ENCODE measurements around the gene EDEM2.

EDEM2 gene

GRCh38 chr20:35122756-35123405 lies 24.3 kb downstream of the EDEM2 start:
- Histone ChIP-seq H3K4me3 (ENCODE audit: low read length in 2 of 2) (no peak overlapping the region), H3K4ac (ENCODE audit: low read length) (no peak overlapping the region), H2BK12ac (ENCODE audit: low read length) (no peak overlapping the region), H3K27me3 (ENCODE audit: control insufficient read depth in 3 of 3, insufficient read depth in 3 of 3, low read depth in 1 of 3, low read length in 3 of 3) (no peaks in the 10 kb centered on the region), H3K14ac (ENCODE audit: low read length) (no peak overlapping the region), H2BK120ac (ENCODE audit: low read depth, low read length) (no peak overlapping the region), H3K23ac (ENCODE audit: low read depth, low read length, poor library complexity) (no peak overlapping the region), H3K79me1 (ENCODE audit: low read depth, low read length) (no peaks in the 10 kb centered on the region), H2AK5ac (ENCODE audit: low read depth, low read length) (no peak overlapping the region), H3K9ac (ENCODE audit: low read depth, low read length, poor library complexity) (no peak overlapping the region), H3K4me1 (ENCODE audit: control insufficient read depth in 2 of 2, insufficient read depth in 1 of 2, low read depth in 1 of 2, low read length in 2 of 2) (no peaks in the 10 kb centered on the region), H3K27ac (replicated peaks; ENCODE audit: low read length) (no peak overlapping the region), H3K18ac (ENCODE audit: low read length) (no peak overlapping the region), H2AFZ (ENCODE audit: low read length) (no peak overlapping the region), H3K36me3 (replicated peaks in 1 of 2; ENCODE audit: control insufficient read depth in 2 of 2, insufficient read depth in 2 of 2, low read length in 2 of 2) (peaks cover 2 to 39% of the 10 kb centered on the region in 2 donors), H4K8ac (ENCODE audit: low read depth, low read length) (no peak overlapping the region), H3K4me2 (ENCODE audit: insufficient read depth, low read length, poor library complexity, severe bottlenecking) (no peak overlapping the region), H2BK15ac (ENCODE audit: low read length) (no peak overlapping the region), H3K9me3 (replicated peaks in 1 of 2; ENCODE audit: control insufficient read depth in 2 of 2, insufficient read depth in 1 of 2, low read depth in 1 of 2, low read length in 2 of 2) (no peaks in the 10 kb centered on the region), H4K91ac (ENCODE audit: low read depth, low read length, poor library complexity) (no peak overlapping the region), H2BK5ac (ENCODE audit: low read length) (no peak overlapping the region)
- WGBS, 2 donors (ENCODE audit: extremely low coverage in 2 of 2, insufficient read length in 2 of 2, insufficient replicate concordance in 1 of 2) = no CpG with 5 or more reads among the region's 5 CpGs
- no peak for DNase-seq (ENCODE audit: low spot score)

GRCh38 chr20:35121186-35121585 lies 25.9 kb downstream of the EDEM2 start:
- peaks cover 0 to 40% of the 10 kb centered on the region in 2 donors for H3K36me3 ChIP-seq (replicated peaks in 1 of 2; ENCODE audit: control insufficient read depth in 2 of 2, insufficient read depth in 2 of 2, low read length in 2 of 2)

GRCh38 chr20:35120012-35120701 lies 27.0 kb downstream of the EDEM2 start:
- H2BK120ac ChIP-seq (ENCODE audit: low read depth, low read length) = no peak overlapping the region
- no peak overlapping the region for H2AFZ ChIP-seq (ENCODE audit: low read length)
- no peak overlapping the region for H3K4ac ChIP-seq (ENCODE audit: low read length)
- no peak overlapping the region for H3K18ac ChIP-seq (ENCODE audit: low read length)
- no peaks in the 10 kb centered on the region for H3K27me3 ChIP-seq (ENCODE audit: control insufficient read depth in 3 of 3, insufficient read depth in 3 of 3, low read depth in 1 of 3, low read length in 3 of 3)
- DNase-seq (ENCODE audit: low spot score) = no peak
- no peak overlapping the region for H2BK5ac ChIP-seq (ENCODE audit: low read length)
- H3K14ac ChIP-seq (ENCODE audit: low read length) = no peak overlapping the region
- H3K23ac ChIP-seq (ENCODE audit: low read depth, low read length, poor library complexity) = no peak overlapping the region
- no peaks in the 10 kb centered on the region for H3K9me3 ChIP-seq (replicated peaks in 1 of 2; ENCODE audit: control insufficient read depth in 2 of 2, insufficient read depth in 1 of 2, low read depth in 1 of 2, low read length in 2 of 2)
- H4K91ac ChIP-seq (ENCODE audit: low read depth, low read length, poor library complexity) = no peak overlapping the region
- no peak overlapping the region for H2BK12ac ChIP-seq (ENCODE audit: low read length)
- WGBS, 2 donors (ENCODE audit: extremely low coverage in 2 of 2, insufficient read length in 2 of 2, insufficient replicate concordance in 1 of 2) = no CpG with 5 or more reads among the region's 8 CpGs
- H2AK5ac ChIP-seq (ENCODE audit: low read depth, low read length) = no peak overlapping the region
- H4K8ac ChIP-seq (ENCODE audit: low read depth, low read length) = no peak overlapping the region
- no peaks in the 10 kb centered on the region for H3K79me1 ChIP-seq (ENCODE audit: low read depth, low read length)
- no peak overlapping the region for H2BK15ac ChIP-seq (ENCODE audit: low read length)
- no peak overlapping the region for H3K4me3 ChIP-seq (ENCODE audit: low read length in 2 of 2)
- no peaks in the 10 kb centered on the region for H3K4me1 ChIP-seq (ENCODE audit: control insufficient read depth in 2 of 2, insufficient read depth in 1 of 2, low read depth in 1 of 2, low read length in 2 of 2)
- peaks cover 5 to 43% of the 10 kb centered on the region in 2 donors for H3K36me3 ChIP-seq (replicated peaks in 1 of 2; ENCODE audit: control insufficient read depth in 2 of 2, insufficient read depth in 2 of 2, low read length in 2 of 2)
- H3K4me2 ChIP-seq (ENCODE audit: insufficient read depth, low read length, poor library complexity, severe bottlenecking) = no peak overlapping the region
- no peak overlapping the region for H3K9ac ChIP-seq (ENCODE audit: low read depth, low read length, poor library complexity)
- H3K27ac ChIP-seq (replicated peaks; ENCODE audit: low read length) = no peak overlapping the region

More at GRCh38 chr20:35121186-35121585, 25.9 kb downstream of the EDEM2 start:
- H3K9me3 ChIP-seq (replicated peaks in 1 of 2; ENCODE audit: control insufficient read depth in 2 of 2, insufficient read depth in 1 of 2, low read depth in 1 of 2, low read length in 2 of 2) = no peaks in the 10 kb centered on the region
- H3K9ac ChIP-seq (ENCODE audit: low read depth, low read length, poor library complexity) = no peak overlapping the region
- no peak overlapping the region for H2BK5ac ChIP-seq (ENCODE audit: low read length)
- no peak overlapping the region for H2BK15ac ChIP-seq (ENCODE audit: low read length)
- no peak overlapping the region for H2BK12ac ChIP-seq (ENCODE audit: low read length)
- no peak overlapping the region for H2AK5ac ChIP-seq (ENCODE audit: low read depth, low read length)
- H3K27ac ChIP-seq (replicated peaks; ENCODE audit: low read length) = no peak overlapping the region
- no peaks in the 10 kb centered on the region for H3K79me1 ChIP-seq (ENCODE audit: low read depth, low read length)
- no peak overlapping the region for H3K4me3 ChIP-seq (ENCODE audit: low read length in 2 of 2)
- WGBS, 2 donors (ENCODE audit: extremely low coverage in 2 of 2, insufficient read length in 2 of 2, insufficient replicate concordance in 1 of 2) = no CpG with 5 or more reads among the region's 7 CpGs
- H3K4ac ChIP-seq (ENCODE audit: low read length) = no peak overlapping the region
- no peak overlapping the region for H2AFZ ChIP-seq (ENCODE audit: low read length)
- H3K18ac ChIP-seq (ENCODE audit: low read length) = no peak overlapping the region
- H3K14ac ChIP-seq (ENCODE audit: low read length) = no peak overlapping the region
- no peaks in the 10 kb centered on the region for H3K27me3 ChIP-seq (ENCODE audit: control insufficient read depth in 3 of 3, insufficient read depth in 3 of 3, low read depth in 1 of 3, low read length in 3 of 3)
- DNase-seq (ENCODE audit: low spot score) = no peak
- no peak overlapping the region for H4K8ac ChIP-seq (ENCODE audit: low read depth, low read length)
- no peak overlapping the region for H2BK120ac ChIP-seq (ENCODE audit: low read depth, low read length)
- H3K4me1 ChIP-seq (ENCODE audit: control insufficient read depth in 2 of 2, insufficient read depth in 1 of 2, low read depth in 1 of 2, low read length in 2 of 2) = no peaks in the 10 kb centered on the region
- no peak overlapping the region for H4K91ac ChIP-seq (ENCODE audit: low read depth, low read length, poor library complexity)
- no peak overlapping the region for H3K23ac ChIP-seq (ENCODE audit: low read depth, low read length, poor library complexity)
- no peak overlapping the region for H3K4me2 ChIP-seq (ENCODE audit: insufficient read depth, low read length, poor library complexity, severe bottlenecking)

DNA sequence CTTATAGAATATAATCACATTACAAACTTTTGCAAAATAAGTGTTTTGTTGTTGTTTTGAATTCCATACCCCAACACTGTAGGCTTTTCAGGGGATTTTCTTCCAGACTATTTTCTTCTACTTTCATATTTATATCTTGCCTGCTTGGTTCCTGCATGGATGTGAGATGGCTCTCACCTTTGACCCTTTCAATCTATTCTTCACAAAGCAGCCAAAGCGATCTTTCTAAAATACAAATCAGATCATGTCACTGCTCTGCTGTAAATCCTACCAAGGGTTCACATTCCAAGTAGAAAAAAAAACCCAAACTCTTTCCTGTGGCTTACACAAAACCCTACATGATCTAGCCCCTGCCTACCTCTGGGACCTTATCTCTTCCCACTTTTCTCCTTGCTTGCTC lies 29.5 kb downstream of the EDEM2 start:
- Histone ChIP-seq H2AFZ (ENCODE audit: low read length) (no peak overlapping the region), H3K36me3 (replicated peaks in 1 of 2; ENCODE audit: control insufficient read depth in 2 of 2, insufficient read depth in 2 of 2, low read length in 2 of 2) (peaks cover 5 to 34% of the 10 kb centered on the region in 2 donors), H3K4ac (ENCODE audit: low read length) (no peak overlapping the region), H3K23ac (ENCODE audit: low read depth, low read length, poor library complexity) (no peak overlapping the region), H3K4me3 (ENCODE audit: low read length in 2 of 2) (no peak overlapping the region), H4K91ac (ENCODE audit: low read depth, low read length, poor library complexity) (no peak overlapping the region), H2BK15ac (ENCODE audit: low read length) (no peak overlapping the region), H3K9me3 (replicated peaks in 1 of 2; ENCODE audit: control insufficient read depth in 2 of 2, insufficient read depth in 1 of 2, low read depth in 1 of 2, low read length in 2 of 2) (no peaks in the 10 kb centered on the region), H2BK12ac (ENCODE audit: low read length) (no peak overlapping the region), H3K79me1 (ENCODE audit: low read depth, low read length) (no peaks in the 10 kb centered on the region), H2BK120ac (ENCODE audit: low read depth, low read length) (no peak overlapping the region), H3K4me1 (ENCODE audit: control insufficient read depth in 2 of 2, insufficient read depth in 1 of 2, low read depth in 1 of 2, low read length in 2 of 2) (no peaks in the 10 kb centered on the region), H3K4me2 (ENCODE audit: insufficient read depth, low read length, poor library complexity, severe bottlenecking) (no peak overlapping the region), H2AK5ac (ENCODE audit: low read depth, low read length) (no peak overlapping the region), H3K27me3 (ENCODE audit: control insufficient read depth in 3 of 3, insufficient read depth in 3 of 3, low read depth in 1 of 3, low read length in 3 of 3) (no peaks in the 10 kb centered on the region), H3K14ac (ENCODE audit: low read length) (no peak overlapping the region), H4K8ac (ENCODE audit: low read depth, low read length) (no peak overlapping the region), H3K9ac (ENCODE audit: low read depth, low read length, poor library complexity) (no peak overlapping the region), H2BK5ac (ENCODE audit: low read length) (no peak overlapping the region), H3K18ac (ENCODE audit: low read length) (no peak overlapping the region), H3K27ac (replicated peaks; ENCODE audit: low read length) (no peak overlapping the region)
- no CpG with 5 or more reads among the region's 1 CpG for WGBS, 2 donors (ENCODE audit: extremely low coverage in 2 of 2, insufficient read length in 2 of 2, insufficient replicate concordance in 1 of 2)
- DNase-seq (ENCODE audit: low spot score) = no peak

Data from neuronal stem cell (in vitro differentiated cells).